Activated T-helper 1 cell treated with anti-CD3 and anti-CD28 coated beads, Interleukin-2, amount 50 U/mL, for 16 hours (primary cell): ENCODE data around the gene HPSE2.
"Not testable (repeated sequence)": the region's sequence is repeated elsewhere in the genome, so short reads cannot be mapped to it uniquely, and the experiment has no call there.

Experiments used
- DNase-seq, 2 donors: peaks; one replicate each; pipeline ENCODE4 v3.0.0-alpha.2; 2020; ENCODE audit warnings: low read depth in 1 of 2, low spot score in 1 of 2

The HPSE2 gene

GRCh38 chr10:98517672-98518071 lies 718.0 kb downstream of the HPSE2 start:
- DNase-seq = no peak

GRCh38 chr10:98516352-98516751 lies 719.3 kb downstream of the HPSE2 start:
- no peak for DNase-seq

GRCh38 chr10:98513704-98514103 lies 721.9 kb downstream of the HPSE2 start:
- no peak for DNase-seq

- no peak for DNase-seq
Observed at GRCh38 chr10:98511876-98512275, 723.8 kb downstream of the HPSE2 start.

- DNase-seq = no peak
Observed at GRCh38 chr10:98510412-98510995, 725.1 kb downstream of the HPSE2 start.

GRCh38 chr10:98509745-98510144 lies 725.9 kb downstream of the HPSE2 start:
- DNase-seq = no peak

GRCh38 chr10:98502535-98502934 lies 733.1 kb downstream of the HPSE2 start:
- DNase-seq = not testable (repeated sequence)

GRCh38 chr10:98492763-98493162 lies 742.9 kb downstream of the HPSE2 start:
- DNase-seq = no peak

- DNase-seq = no peak
Observed at GRCh38 chr10:98489561-98490481, 745.8 kb downstream of the HPSE2 start.

GRCh38 chr10:98488669-98489430 lies 746.8 kb downstream of the HPSE2 start:
- DNase-seq = no peak

- no peak for DNase-seq
Observed at GRCh38 chr10:98487649-98488048, 748.0 kb downstream of the HPSE2 start.

GRCh38 chr10:98486421-98486820 lies 749.2 kb downstream of the HPSE2 start:
- DNase-seq = no peak

- DNase-seq = no peak
Observed at GRCh38 chr10:98485959-98486358, 749.7 kb downstream of the HPSE2 start.

GRCh38 chr10:98483658-98484057 lies 752.0 kb downstream of the HPSE2 start:
- no peak for DNase-seq

GRCh38 chr10:98482096-98482495 lies 753.6 kb downstream of the HPSE2 start:
- DNase-seq = no peak

GRCh38 chr10:98481404-98481945 lies 754.2 kb downstream of the HPSE2 start:
- DNase-seq = no peak

- DNase-seq = no peak
Observed at GRCh38 chr10:98478430-98479222, 757.0 kb downstream of the HPSE2 start.

GRCh38 chr10:98477861-98478260 lies 757.8 kb downstream of the HPSE2 start:
- no peak for DNase-seq

GRCh38 chr10:98474628-98475027 lies 761.0 kb downstream of the HPSE2 start:
- DNase-seq = no peak

- no peak for DNase-seq
Observed at GRCh38 chr10:98472196-98472595, 763.5 kb downstream of the HPSE2 start.

GRCh38 chr10:98470850-98471249 lies 764.8 kb downstream of the HPSE2 start:
- DNase-seq = no peak
